ENCODE data around the gene LIN7A.
"Not testable (repeated sequence)": the region's sequence is repeated elsewhere in the genome, so short reads cannot be mapped to it uniquely, and the experiment has no call there.

LIN7A gene

DNA sequence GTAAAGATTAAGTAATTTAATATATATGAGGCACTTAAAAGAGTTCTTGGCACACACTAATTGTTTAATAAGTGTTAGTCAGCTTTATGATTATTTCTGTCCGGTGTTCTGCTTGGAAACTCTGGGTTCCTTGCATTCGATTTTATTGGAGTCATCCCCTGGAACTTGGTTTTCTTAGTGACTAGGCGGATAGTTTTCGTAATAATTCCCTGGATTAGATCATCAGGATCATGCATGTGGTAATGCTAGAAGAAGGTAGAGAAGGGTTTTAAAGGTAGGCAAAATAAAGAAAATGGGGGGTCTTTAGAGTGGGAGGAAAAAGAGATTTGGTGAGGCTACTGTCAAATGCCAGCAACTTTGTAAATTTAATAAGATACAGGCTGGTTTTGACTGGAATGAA lies 132.6 kb downstream of the LIN7A start:
- no peak for DNase-seq (ENCODE audit: low read depth, low spot score)
- in situ Hi-C loops (cut with HindIII; ENCODE audit: low sequenced_read_pairs): no loop called here
- no peak overlapping the region for H3K4me3 ChIP-seq (ENCODE audit: low read depth, low read length)
- TF ChIP-seq, protein P1, sequence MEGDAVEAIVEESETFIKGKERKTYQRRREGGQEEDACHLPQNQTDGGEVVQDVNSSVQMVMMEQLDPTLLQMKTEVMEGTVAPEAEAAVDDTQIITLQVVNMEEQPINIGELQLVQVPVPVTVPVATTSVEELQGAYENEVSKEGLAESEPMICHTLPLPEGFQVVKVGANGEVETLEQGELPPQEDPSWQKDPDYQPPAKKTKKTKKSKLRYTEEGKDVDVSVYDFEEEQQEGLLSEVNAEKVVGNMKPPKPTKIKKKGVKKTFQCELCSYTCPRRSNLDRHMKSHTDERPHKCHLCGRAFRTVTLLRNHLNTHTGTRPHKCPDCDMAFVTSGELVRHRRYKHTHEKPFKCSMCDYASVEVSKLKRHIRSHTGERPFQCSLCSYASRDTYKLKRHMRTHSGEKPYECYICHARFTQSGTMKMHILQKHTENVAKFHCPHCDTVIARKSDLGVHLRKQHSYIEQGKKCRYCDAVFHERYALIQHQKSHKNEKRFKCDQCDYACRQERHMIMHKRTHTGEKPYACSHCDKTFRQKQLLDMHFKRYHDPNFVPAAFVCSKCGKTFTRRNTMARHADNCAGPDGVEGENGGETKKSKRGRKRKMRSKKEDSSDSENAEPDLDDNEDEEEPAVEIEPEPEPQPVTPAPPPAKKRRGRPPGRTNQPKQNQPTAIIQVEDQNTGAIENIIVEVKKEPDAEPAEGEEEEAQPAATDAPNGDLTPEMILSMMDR (IDR thresholded peaks at IDR 0.05; ENCODE audit: low read depth, low read length): no peak

DNA sequence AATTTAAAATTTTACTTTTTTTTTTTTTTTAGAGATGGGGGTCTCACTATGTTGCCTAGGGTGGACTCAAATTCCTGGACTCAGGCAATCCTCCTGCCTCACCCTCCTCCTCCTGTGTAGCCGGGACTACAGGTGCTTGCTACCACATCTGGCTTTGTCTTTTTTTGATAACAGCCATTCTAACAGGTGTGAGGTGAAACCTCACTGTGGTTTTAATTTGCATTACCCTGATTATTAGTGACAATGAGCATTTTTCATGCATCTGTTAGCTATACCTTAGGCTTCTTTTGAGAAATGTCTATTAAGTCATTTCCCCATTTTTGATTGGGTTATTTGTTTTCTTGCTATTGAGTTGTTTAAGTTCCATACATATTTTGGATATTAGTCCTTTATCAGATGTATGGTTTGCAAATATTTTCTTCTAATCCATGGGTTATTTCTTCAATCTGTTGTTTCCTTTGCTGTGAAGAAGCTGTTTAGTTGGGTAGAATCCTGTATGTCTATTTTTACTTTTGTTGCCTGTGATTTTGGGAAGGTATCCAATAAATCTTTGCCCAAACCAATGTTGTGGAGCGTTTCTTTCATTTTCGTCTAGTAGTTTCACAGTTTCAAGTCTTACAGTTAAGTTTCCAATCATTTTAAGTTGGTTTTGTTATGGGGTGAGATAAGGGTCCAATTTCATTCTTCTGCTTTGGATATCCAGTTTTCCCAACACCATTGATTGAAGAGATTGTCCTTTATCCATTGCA lies 134.9 kb downstream of the LIN7A start:
- in situ Hi-C loops (cut with HindIII; ENCODE audit: low sequenced_read_pairs): no loop called here
- DNase-seq (ENCODE audit: low read depth, low spot score): no peak
- TF ChIP-seq, protein P1 (IDR thresholded peaks at IDR 0.05; ENCODE audit: low read depth, low read length): no peak
- H3K4me3 ChIP-seq (ENCODE audit: low read depth, low read length): no peak overlapping the region

DNA sequence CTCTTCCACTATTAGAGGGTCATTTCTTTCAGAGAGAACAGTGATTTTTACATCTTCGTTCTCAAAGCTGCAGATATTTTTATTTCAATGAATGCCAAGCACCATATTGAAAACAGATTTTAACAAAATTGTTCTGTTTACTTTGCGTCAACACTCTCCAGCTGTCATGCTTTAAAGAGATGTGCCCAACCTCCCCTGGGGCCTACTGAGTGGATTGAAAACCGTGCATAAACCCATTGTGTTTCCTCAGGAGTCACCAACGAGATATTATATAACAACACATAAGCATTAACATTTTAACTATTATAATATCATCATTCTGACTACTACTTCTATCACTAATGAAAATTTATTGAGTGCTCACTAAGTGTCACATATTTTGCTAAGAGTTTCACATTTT lies 139.5 kb downstream of the LIN7A start:
- no peak for DNase-seq (ENCODE audit: low read depth, low spot score)
- TF ChIP-seq, protein P1 (IDR thresholded peaks at IDR 0.05; ENCODE audit: low read depth, low read length): no peak
- in situ Hi-C loops (cut with HindIII; ENCODE audit: low sequenced_read_pairs): no loop called here
- no peak overlapping the region for H3K4me3 ChIP-seq (ENCODE audit: low read depth, low read length)

DNA sequence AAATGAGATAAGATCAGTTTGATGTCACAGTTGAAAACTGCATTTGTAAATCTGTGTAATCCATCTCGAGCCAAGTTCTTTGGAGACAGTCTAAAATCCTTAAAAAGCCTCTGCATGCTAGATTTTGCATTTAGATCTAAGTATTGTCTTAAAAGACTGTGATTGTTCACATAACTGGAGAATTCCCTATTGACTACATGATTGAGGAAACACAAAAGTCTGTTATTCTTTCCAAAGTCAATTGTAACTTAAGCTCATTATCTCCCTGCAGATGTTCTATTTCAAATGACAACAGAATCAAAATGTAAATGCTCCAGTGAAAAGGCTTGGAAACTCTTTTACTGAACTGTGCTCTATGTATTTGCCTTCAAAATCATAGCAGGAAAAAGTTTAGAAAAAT lies 143.2 kb downstream of the LIN7A start:
- DNase-seq (ENCODE audit: low read depth, low spot score): no peak
- TF ChIP-seq, protein P1 (IDR thresholded peaks at IDR 0.05; ENCODE audit: low read depth, low read length): no peak
- in situ Hi-C loops (cut with HindIII; ENCODE audit: low sequenced_read_pairs): no loop called here
- no peak overlapping the region for H3K4me3 ChIP-seq (ENCODE audit: low read depth, low read length)

DNA sequence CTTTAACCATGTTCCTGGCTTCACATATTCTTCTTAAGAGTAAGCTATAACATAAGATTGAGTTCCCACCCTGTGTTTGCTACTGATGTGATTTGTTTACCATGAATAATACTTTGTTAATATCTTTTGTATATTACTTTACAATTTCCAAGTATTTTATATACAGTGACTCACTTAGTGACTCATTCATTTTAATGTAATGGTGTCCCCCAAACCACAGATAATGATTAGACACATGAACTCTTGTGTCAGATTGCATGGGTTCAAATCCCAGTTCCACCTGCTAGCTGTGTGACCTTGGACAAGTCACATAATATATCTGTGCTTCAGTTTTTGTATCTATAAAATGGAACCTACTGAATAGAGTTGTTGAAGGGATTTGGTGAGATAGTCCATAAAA lies 144.9 kb downstream of the LIN7A start:
- in situ Hi-C loops (cut with HindIII; ENCODE audit: low sequenced_read_pairs): no loop called here
- DNase-seq (ENCODE audit: low read depth, low spot score): no peak
- H3K4me3 ChIP-seq (ENCODE audit: low read depth, low read length): no peak overlapping the region
- TF ChIP-seq, protein P1 (IDR thresholded peaks at IDR 0.05; ENCODE audit: low read depth, low read length): no peak

DNA sequence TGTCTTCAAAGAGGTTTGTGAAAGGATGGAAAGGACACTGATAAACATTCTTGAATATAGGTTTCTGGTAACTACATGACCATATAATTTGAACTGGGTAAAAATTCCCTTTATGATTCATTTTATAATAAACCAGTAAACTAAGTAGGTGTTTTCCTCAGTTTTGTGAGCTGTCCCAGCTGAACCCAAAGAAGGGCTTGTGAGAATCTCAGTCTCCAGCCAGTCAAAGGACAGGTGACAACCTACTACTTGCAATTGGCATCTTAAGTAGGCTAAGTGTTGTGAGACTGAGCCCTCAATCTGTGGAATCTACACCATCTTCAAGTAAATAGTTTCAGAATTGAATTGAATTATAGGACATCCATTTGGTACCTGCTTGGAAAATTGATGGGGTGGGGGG lies 145.9 kb downstream of the LIN7A start:
- TF ChIP-seq, protein P1 (IDR thresholded peaks at IDR 0.05; ENCODE audit: low read depth, low read length): no peak
- in situ Hi-C loops (cut with HindIII; ENCODE audit: low sequenced_read_pairs): no loop called here
- no peak overlapping the region for H3K4me3 ChIP-seq (ENCODE audit: low read depth, low read length)

DNA sequence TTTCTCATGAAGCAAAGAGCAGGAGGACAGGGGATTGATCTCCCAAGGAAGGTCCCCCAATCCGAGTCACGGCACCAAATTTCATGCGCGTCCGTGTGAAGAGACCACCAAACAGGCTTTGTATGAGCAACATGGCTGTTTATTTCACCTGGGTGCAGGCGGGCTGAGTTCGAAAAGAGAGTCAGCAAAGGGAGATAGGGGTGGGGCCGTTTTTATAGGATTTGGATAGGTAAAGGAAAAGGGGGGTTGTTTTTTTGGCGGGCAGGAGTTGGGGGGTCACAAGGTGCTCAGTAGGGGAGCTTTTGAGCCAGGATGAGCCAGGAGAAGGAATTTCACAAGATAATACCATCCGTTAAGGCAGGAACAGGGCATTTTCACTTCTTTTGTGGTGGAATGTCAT lies 149.3 kb downstream of the LIN7A start:
- DNase-seq (ENCODE audit: low read depth, low spot score); H3K4me3 ChIP-seq (ENCODE audit: low read depth, low read length); in situ Hi-C loops (cut with HindIII; ENCODE audit: low sequenced_read_pairs): not testable (repeated sequence)

More for the DNA sequence above, 145.9 kb downstream of the LIN7A start:
- no peak for DNase-seq (ENCODE audit: low read depth, low spot score)

DNA sequence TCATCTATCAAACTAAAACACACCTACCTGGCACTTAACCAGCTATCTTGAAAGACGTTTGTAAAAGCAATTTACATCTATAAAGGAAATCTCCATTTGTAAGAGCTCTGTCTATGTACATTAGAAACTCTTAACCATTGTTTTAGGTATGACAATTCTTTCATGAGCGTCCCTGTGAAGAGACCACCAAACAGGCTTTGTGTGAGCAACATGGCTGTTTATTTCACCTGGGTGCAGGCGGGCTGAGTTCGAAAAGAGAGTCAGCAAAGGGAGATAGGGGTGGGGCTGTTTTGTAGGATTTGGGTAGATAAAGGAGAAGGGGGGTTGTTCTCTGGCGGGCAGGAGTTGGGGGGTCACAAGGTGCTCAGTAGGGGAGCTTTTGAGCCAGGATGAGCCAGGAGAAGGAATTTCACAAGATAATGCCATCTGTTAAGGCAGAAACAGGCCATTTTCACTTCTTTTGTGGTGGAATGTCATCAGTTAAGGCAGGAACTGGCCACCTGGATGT lies 154.7 kb downstream of the LIN7A start:
- H3K4me3 ChIP-seq (ENCODE audit: low read depth, low read length); in situ Hi-C loops (cut with HindIII; ENCODE audit: low sequenced_read_pairs); DNase-seq (ENCODE audit: low read depth, low spot score): not testable (repeated sequence)

Measured in astrocyte of the spinal cord (primary cell).